Loucy (cell line): ENCODE data around the gene UTP14C.
"Not testable (repeated sequence)": the region's sequence is repeated elsewhere in the genome, so short reads cannot be mapped to it uniquely, and the experiment has no call there.

Source experiments
- EZH2phosphoT487 ChIP-seq: fragments of 200-600 bp; IDR thresholded peaks from 2 replicates; pipeline ENCODE4 v1.6.1; 2018; ENCODE audit warnings: antibody characterized with exemption, mild to moderate bottlenecking, moderate library complexity, borderline replicate concordance
- TF ChIP-seq, protein P1 (sequence below): fragments of 200-600 bp; sonication (generic); conservative IDR thresholded peaks from 2 replicates; pipeline ENCODE4 v1.5.1; 2014; ENCODE audit warnings: mild to moderate bottlenecking, antibody characterized with exemption, low read length

DNA sequence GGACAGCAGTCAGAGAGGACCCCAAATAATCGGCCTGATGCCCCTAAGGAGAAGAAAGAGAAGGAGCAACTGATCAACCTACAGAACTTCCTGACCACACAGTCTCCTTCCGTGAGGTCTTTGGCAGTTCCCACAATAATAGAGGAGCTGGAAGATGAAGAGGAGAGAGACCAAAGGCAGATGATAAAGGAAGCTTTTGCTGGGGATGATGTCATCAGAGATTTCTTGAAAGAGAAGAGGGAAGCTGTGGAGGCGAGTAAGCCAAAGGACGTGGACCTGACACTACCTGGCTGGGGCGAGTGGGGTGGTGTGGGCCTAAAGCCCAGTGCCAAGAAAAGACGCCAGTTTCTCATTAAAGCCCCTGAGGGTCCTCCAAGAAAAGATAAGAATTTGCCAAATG is 5.9 kb downstream of the UTP14C start:
- TF ChIP-seq, protein P1, sequence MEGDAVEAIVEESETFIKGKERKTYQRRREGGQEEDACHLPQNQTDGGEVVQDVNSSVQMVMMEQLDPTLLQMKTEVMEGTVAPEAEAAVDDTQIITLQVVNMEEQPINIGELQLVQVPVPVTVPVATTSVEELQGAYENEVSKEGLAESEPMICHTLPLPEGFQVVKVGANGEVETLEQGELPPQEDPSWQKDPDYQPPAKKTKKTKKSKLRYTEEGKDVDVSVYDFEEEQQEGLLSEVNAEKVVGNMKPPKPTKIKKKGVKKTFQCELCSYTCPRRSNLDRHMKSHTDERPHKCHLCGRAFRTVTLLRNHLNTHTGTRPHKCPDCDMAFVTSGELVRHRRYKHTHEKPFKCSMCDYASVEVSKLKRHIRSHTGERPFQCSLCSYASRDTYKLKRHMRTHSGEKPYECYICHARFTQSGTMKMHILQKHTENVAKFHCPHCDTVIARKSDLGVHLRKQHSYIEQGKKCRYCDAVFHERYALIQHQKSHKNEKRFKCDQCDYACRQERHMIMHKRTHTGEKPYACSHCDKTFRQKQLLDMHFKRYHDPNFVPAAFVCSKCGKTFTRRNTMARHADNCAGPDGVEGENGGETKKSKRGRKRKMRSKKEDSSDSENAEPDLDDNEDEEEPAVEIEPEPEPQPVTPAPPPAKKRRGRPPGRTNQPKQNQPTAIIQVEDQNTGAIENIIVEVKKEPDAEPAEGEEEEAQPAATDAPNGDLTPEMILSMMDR = not testable (repeated sequence)
- not testable (repeated sequence) for TF ChIP-seq EZH2phosphoT487
